Ishikawa (cell line): ENCODE data around the gene DESI1.

Experiments
- CEBPB ChIP-seq: IDR thresholded peaks from 2 replicates; pipeline ENCODE4 v1.6.1; 2012
- CREB1 ChIP-seq: IDR thresholded peaks from 2 replicates; pipeline ENCODE4 v1.6.1; 2012; ENCODE audit warnings: low read depth
- EGR1 ChIP-seq: IDR thresholded peaks from 2 replicates; pipeline ENCODE4 v1.6.1; 2012
- EP300 ChIP-seq: IDR thresholded peaks from 2 replicates; pipeline ENCODE4 v1.6.1; 2012; ENCODE audit warnings: borderline replicate concordance
- FOXM1 ChIP-seq: IDR thresholded peaks from 2 replicates; pipeline ENCODE4 v1.6.1; 2012; ENCODE audit warnings: low read depth, borderline replicate concordance
- MAX ChIP-seq: IDR thresholded peaks from 2 replicates; pipeline ENCODE4 v1.6.1; 2012
- NFIC ChIP-seq: IDR thresholded peaks from 2 replicates; pipeline ENCODE4 v1.6.1; 2012
- RAD21 ChIP-seq: IDR thresholded peaks from 2 replicates; pipeline ENCODE4 v1.6.1; 2012; ENCODE audit warnings: low read depth
- REST ChIP-seq: IDR thresholded peaks from 2 replicates; pipeline ENCODE4 v1.6.1; 2012; ENCODE audit warnings: low read depth, mild to moderate bottlenecking
- TAF1 ChIP-seq: IDR thresholded peaks from 2 replicates; pipeline ENCODE4 v1.6.1; 2012; ENCODE audit warnings: low read depth, mild to moderate bottlenecking
- TCF12 ChIP-seq: IDR thresholded peaks from 2 replicates; pipeline ENCODE4 v1.6.1; 2012; ENCODE audit warnings: low read depth
- TEAD4 ChIP-seq: IDR thresholded peaks from 2 replicates; pipeline ENCODE4 v1.6.1; 2012
- USF1 ChIP-seq: IDR thresholded peaks from 2 replicates; pipeline ENCODE4 v1.6.1; 2012
- YY1 ChIP-seq: IDR thresholded peaks from 2 replicates; pipeline ENCODE4 v1.6.1; 2012; ENCODE audit warnings: low read depth
- ZBTB7A ChIP-seq: IDR thresholded peaks from 2 replicates; pipeline ENCODE4 v1.6.1; 2012; ENCODE audit warnings: low read depth

DESI1 gene

GRCh38 chr22:41638124-41638523, 17.3 kb upstream of the DESI1 start:
- TF ChIP-seq EP300: no peak
- TF ChIP-seq RAD21: no peak
- no peak for TF ChIP-seq TCF12

- TF ChIP-seq TEAD4 (no peak), EP300 (no peak)
These were observed 15.6 kb upstream of the DESI1 start for GRCh38 chr22:41636467-41636866.

GRCh38 chr22:41625577-41625976, 4.7 kb upstream of the DESI1 start:
- TF ChIP-seq REST (no peak), RAD21 (no peak), CREB1 (no peak), TAF1 (no peak), TCF12 (no peak)

- TF ChIP-seq TAF1 (no peak), EP300 (no peak), TEAD4 (no peak), CEBPB (no peak), EGR1 (no peak), NFIC (no peak), YY1 (no peak), CREB1 (no peak), REST (no peak), ZBTB7A (no peak), MAX (no peak), RAD21 (no peak), FOXM1 (no peak), USF1 (no peak), TCF12 (no peak)
These were observed 1.0 kb upstream of the DESI1 start for GRCh38 chr22:41621911-41622179.

- TF ChIP-seq MAX (peak; percentile 95), NFIC (no peak), CREB1 (peak; percentile 94), YY1 (peak; percentile 87), EP300 (no peak; the same call in 1 of the 2 replicates), RAD21 (no peak), ZBTB7A (no peak), TAF1 (peak; percentile 81), USF1 (peak; percentile 41)
These were observed 462 bp upstream of the DESI1 start, which contains the start of gene XRCC6 for GRCh38 chr22:41621099-41621910. Gene XRCC6, plus strand, starts transcription at chr22:41621295. Its CDS starts 710 bp downstream, at chr22:41622005.

GRCh38 chr22:41619979-41620588, 759 bp downstream of the DESI1 start:
- TF ChIP-seq USF1 (no peak), MAX (no peak), EP300 (no peak), REST (no peak), EGR1 (no peak), CEBPB (no peak)
